ENCODE data around the gene SP2. TPM values are rescaled to one million over a fixed set of nuclear protein-coding genes. Genes with fewer than 3 reads are reported as not detected.

SP2 gene
- total and polyA plus RNA-seq, 2 of the 13 experiments (the other 11 are each of a cell fraction or from before 2014, with no cell fraction given), result 1.4 to 4.8 TPM

DNA sequence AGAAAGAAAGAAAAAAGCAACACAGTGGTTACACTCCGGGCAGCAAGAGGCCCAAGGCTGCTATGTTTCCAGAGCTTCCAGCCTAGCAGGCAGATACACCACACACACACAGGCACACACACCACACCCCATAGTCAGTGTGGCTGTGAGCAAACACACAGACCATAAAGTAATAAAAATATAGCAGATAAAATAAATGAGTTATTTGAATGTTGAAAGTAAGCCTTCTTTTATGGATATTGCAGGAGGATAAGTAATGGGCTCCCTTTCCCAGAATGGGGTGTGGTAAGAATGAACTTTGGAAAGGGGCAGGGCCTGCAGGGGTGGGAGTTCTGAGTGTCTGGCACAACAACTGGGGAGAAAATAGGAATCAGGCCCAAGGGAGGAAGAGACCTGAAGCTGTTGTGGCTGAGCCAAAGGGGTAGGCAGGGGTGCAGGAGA lies 70.1 kb downstream of the SP2 start (continued):
- TF ChIP-seq, protein P1, sequence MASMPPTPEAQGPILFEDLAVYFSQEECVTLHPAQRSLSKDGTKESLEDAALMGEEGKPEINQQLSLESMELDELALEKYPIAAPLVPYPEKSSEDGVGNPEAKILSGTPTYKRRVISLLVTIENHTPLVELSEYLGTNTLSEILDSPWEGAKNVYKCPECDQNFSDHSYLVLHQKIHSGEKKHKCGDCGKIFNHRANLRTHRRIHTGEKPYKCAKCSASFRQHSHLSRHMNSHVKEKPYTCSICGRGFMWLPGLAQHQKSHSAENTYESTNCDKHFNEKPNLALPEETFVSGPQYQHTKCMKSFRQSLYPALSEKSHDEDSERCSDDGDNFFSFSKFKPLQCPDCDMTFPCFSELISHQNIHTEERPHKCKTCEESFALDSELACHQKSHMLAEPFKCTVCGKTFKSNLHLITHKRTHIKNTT (CRISPR knock-in tag; IDR thresholded peaks at IDR 0.05), result no peak
- no peak for TF ChIP-seq FOXP1 (IDR thresholded peaks at IDR 0.05)
- TF ChIP-seq FOXP1 (CRISPR knock-in tag; IDR thresholded peaks at IDR 0.05), result peak; percentile 38; the same call in 1 of the 2 replicates
- TF ChIP-seq, protein P2, sequence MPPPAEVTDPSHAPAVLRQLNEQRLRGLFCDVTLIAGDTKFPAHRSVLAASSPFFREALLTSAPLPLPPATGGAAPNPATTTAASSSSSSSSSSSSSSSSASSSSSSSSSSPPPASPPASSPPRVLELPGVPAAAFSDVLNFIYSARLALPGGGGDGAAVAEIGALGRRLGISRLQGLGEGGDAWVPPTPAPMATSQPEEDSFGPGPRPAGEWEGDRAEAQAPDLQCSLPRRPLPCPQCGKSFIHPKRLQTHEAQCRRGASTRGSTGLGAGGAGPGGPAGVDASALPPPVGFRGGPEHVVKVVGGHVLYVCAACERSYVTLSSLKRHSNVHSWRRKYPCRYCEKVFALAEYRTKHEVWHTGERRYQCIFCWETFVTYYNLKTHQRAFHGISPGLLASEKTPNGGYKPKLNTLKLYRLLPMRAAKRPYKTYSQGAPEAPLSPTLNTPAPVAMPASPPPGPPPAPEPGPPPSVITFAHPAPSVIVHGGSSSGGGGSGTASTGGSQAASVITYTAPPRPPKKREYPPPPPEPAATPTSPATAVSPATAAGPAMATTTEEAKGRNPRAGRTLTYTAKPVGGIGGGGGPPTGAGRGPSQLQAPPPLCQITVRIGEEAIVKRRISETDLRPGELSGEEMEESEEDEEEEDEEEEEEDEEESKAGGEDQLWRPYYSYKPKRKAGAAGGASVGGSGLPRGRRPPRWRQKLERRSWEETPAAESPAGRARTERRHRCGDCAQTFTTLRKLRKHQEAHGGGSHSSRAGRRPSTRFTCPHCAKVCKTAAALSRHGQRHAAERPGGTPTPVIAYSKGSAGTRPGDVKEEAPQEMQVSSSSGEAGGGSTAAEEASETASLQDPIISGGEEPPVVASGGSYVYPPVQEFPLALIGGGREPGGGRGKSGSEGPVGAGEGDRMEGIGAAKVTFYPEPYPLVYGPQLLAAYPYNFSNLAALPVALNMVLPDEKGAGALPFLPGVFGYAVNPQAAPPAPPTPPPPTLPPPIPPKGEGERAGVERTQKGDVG (CRISPR knock-in tag; IDR thresholded peaks at IDR 0.05; ENCODE audit: borderline replicate concordance), result no peak
- no peak for TF ChIP-seq ZNF225 (CRISPR knock-in tag; IDR thresholded peaks at IDR 0.05)
- peak; percentile 35; the same call in 1 of the 2 replicates for TF ChIP-seq ZNF614 (CRISPR knock-in tag; IDR thresholded peaks at IDR 0.05; ENCODE audit: borderline replicate concordance)
- TF ChIP-seq, protein P3, sequence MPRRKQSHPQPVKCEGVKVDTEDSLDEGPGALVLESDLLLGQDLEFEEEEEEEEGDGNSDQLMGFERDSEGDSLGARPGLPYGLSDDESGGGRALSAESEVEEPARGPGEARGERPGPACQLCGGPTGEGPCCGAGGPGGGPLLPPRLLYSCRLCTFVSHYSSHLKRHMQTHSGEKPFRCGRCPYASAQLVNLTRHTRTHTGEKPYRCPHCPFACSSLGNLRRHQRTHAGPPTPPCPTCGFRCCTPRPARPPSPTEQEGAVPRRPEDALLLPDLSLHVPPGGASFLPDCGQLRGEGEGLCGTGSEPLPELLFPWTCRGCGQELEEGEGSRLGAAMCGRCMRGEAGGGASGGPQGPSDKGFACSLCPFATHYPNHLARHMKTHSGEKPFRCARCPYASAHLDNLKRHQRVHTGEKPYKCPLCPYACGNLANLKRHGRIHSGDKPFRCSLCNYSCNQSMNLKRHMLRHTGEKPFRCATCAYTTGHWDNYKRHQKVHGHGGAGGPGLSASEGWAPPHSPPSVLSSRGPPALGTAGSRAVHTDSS (CRISPR knock-in tag; conservative IDR thresholded peaks at IDR 0.05), result no peak
- TF ChIP-seq KDM2A (CRISPR knock-in tag; IDR thresholded peaks at IDR 0.05; ENCODE audit: borderline replicate concordance, low read depth), result peak; percentile 27; the same call in 1 of the 2 replicates
- 0 out of 2 replicates have a peak, but pooled peaks have one; percentile 19 for TF ChIP-seq POLR2G (IDR thresholded peaks at IDR 0.05; ENCODE audit: low read depth, low read length)
- no peak for TF ChIP-seq MAZ (IDR thresholded peaks at IDR 0.05; ENCODE audit: borderline replicate concordance, low read depth, low read length)
- TF ChIP-seq MAZ (CRISPR knock-in tag; IDR thresholded peaks at IDR 0.05; ENCODE audit: low read depth), result 0 out of 2 replicates have a peak, but pooled peaks have one; percentile 37
- TF ChIP-seq, protein P4, sequence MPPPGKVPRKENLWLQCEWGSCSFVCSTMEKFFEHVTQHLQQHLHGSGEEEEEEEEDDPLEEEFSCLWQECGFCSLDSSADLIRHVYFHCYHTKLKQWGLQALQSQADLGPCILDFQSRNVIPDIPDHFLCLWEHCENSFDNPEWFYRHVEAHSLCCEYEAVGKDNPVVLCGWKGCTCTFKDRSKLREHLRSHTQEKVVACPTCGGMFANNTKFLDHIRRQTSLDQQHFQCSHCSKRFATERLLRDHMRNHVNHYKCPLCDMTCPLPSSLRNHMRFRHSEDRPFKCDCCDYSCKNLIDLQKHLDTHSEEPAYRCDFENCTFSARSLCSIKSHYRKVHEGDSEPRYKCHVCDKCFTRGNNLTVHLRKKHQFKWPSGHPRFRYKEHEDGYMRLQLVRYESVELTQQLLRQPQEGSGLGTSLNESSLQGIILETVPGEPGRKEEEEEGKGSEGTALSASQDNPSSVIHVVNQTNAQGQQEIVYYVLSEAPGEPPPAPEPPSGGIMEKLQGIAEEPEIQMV (CRISPR knock-in tag; IDR thresholded peaks at IDR 0.05; ENCODE audit: low read depth), result no peak
- TF ChIP-seq HDAC1 (CRISPR knock-in tag; IDR thresholded peaks at IDR 0.05), result no peak
- no peak for TF ChIP-seq ZNF260 (CRISPR knock-in tag; IDR thresholded peaks at IDR 0.05; ENCODE audit: borderline replicate concordance, low read depth)
- no peak for TF ChIP-seq ZBTB20 (CRISPR knock-in tag; IDR thresholded peaks at IDR 0.05; ENCODE audit: borderline replicate concordance, low read depth)
- TF ChIP-seq DNMT1 (CRISPR knock-in tag; IDR thresholded peaks at IDR 0.05), result no peak
- no peak for TF ChIP-seq ZNF230 (CRISPR knock-in tag; IDR thresholded peaks at IDR 0.05)
- no peak for TF ChIP-seq EED (CRISPR knock-in tag; IDR thresholded peaks at IDR 0.05)
- TF ChIP-seq ARNT (IDR thresholded peaks at IDR 0.05), result no peak
- no peak for TF ChIP-seq ZNF44 (CRISPR knock-in tag; IDR thresholded peaks at IDR 0.05)
- peak; percentile 53; the same call in 1 of the 2 replicates for TF ChIP-seq KAT8 (CRISPR knock-in tag; IDR thresholded peaks at IDR 0.05)
- TF ChIP-seq POLR2AphosphoS5 (IDR thresholded peaks at IDR 0.05; ENCODE audit: low read depth, low read length), result no peak
- TF ChIP-seq ZNF383 (CRISPR knock-in tag; IDR thresholded peaks at IDR 0.05; ENCODE audit: borderline replicate concordance), result no peak
- TF ChIP-seq ZFP37 (CRISPR knock-in tag; IDR thresholded peaks at IDR 0.05; ENCODE audit: borderline replicate concordance), result no peak
- TF ChIP-seq MYNN (CRISPR knock-in tag; IDR thresholded peaks at IDR 0.05; ENCODE audit: low read depth), result no peak

Data from HepG2 (cell line).